HCT116 (cell line): Measurements from ENCODE around the gene PIK3CB. TPM values are rescaled to one million over a fixed set of nuclear protein-coding genes. Genes with fewer than 3 reads are reported as not detected.

Experiments used
- ATAC-seq: fragments of 200-7000 bp; cut with Tn5 transposase; 2 replicates; pipeline ENCODE4 v1.9.1; 2020; ENCODE audit warnings: mild to moderate bottlenecking, moderate library complexity
- BruUV-seq: library from RNA; stranded (reverse); fragments of 400-500 nt; replicated peaks from 2 replicates; lab custom pipeline; 2021; lab: Mats Ljungman, UMichigan
- CTCF ChIA-PET: fragments of 300-600 bp; sonication (Branson Sonifier 250); formaldehyde crosslinking; loops from one replicate; lab custom pipeline; 2021; ENCODE audit warnings: antibody characterized with exemption; lab: Charles Lee
- POLR2A ChIA-PET: fragments of 300-600, 350-600 bp; sonication (Branson Sonifier 250); formaldehyde crosslinking; loops from one replicate; lab custom pipeline; 2021; ENCODE audit warnings: antibody characterized with exemption; lab: Charles Lee
- RAD21 ChIA-PET, 2 experiments: fragments of 300-600 bp; sonication (Branson Sonifier 250); formaldehyde crosslinking; loops; one replicate each; lab custom pipeline; 2023; ENCODE audit warnings: low total read pairs in 2 of 2; ENCODE audit not compliant: uncharacterized antibody in 2 of 2, unreplicated experiment in 2 of 2, low non-redundant PET in 1 of 2; lab: Charles Lee
- DNase-seq: peaks from one replicate; pipeline ENCODE4 v3.0.0-alpha.2; 2010; ENCODE audit warnings: low read depth, low spot score
- H2AFZ ChIP-seq: fragments of 200-600 bp; shearing (Covaris generic), sonication (generic); 2 replicates; pipeline ENCODE4 v1.6.1; 2017; ENCODE audit warnings: low read depth, mixed run types, mixed read lengths, antibody characterized with exemption, low read length; ENCODE audit not compliant: poor library complexity, severe bottlenecking
- H3K27ac ChIP-seq: 2 replicates; pipeline ENCODE4 v1.5.1; 2012; ENCODE audit warnings: low read depth, low read length
- H3K27me3 ChIP-seq: fragments of 200-600 bp; sonication (generic); 2 replicates; pipeline ENCODE4 v1.6.1; 2016; ENCODE audit warnings: mixed run types, low read length, mixed read lengths; ENCODE audit not compliant: insufficient read depth
- H3K36me3 ChIP-seq, 2 experiments: fragments of 200-500 bp in 1 of 2; fragments of 200-600 bp in 1 of 2; sonication (Bioruptor generic) in 1 of 2; sonication (generic) in 1 of 2; 2 replicates each; pipeline versions ENCODE4 v1.5.1 to v1.6.1; 2014 to 2016; ENCODE audit warnings: low read length in 2 of 2, inconsistent platforms in 1 of 2, mixed read lengths in 1 of 2, mixed run types in 1 of 2; ENCODE audit not compliant: insufficient read depth in 2 of 2, control insufficient read depth in 1 of 2
- H3K4me1 ChIP-seq, 2 experiments: fragments of 200-600 bp in 1 of 2; sonication (generic) in 1 of 2; 2 replicates each; pipeline versions ENCODE4 v1.5.1 to v1.6.1; 2012 to 2017; ENCODE audit warnings: low read length in 2 of 2, inconsistent platforms in 1 of 2, mild to moderate bottlenecking in 1 of 2, mixed read lengths in 1 of 2, mixed run types in 1 of 2, moderate library complexity in 1 of 2; ENCODE audit not compliant: insufficient read depth in 2 of 2, control insufficient read depth in 1 of 2
- H3K4me2 ChIP-seq: fragments of 200-600 bp; sonication (generic); 2 replicates; pipeline ENCODE4 v1.6.1; 2017; ENCODE audit warnings: mixed run types, low read length, mixed read lengths
- H3K4me3 ChIP-seq, 2 experiments: fragments of 200-600 bp in 1 of 2; sonication (generic) in 1 of 2; replicated peaks in 1 of 2; 2 replicates each; pipeline ENCODE4 v1.5.1; 2011 to 2016; ENCODE audit warnings: low read length in 2 of 2, control low read depth in 1 of 2, low read depth in 1 of 2, mild to moderate bottlenecking in 1 of 2, mixed read lengths in 1 of 2, mixed run types in 1 of 2
- H3K79me2 ChIP-seq: fragments of 200-600 bp; sonication (generic); 2 replicates; pipeline ENCODE4 v1.6.1; 2017; ENCODE audit warnings: mild to moderate bottlenecking, mixed run types, low read length, moderate library complexity, mixed read lengths; ENCODE audit not compliant: insufficient read depth
- H3K9ac ChIP-seq: fragments of 200-600 bp; sonication (generic); 2 replicates; pipeline ENCODE4 v1.6.1; 2016; ENCODE audit warnings: low read length, mixed read lengths
- H3K9me2 ChIP-seq: fragments of 200-600 bp; sonication (generic), shearing (Covaris generic); 2 replicates; pipeline ENCODE4 v1.6.1; 2017; ENCODE audit warnings: mixed run types, mild to moderate bottlenecking, moderate library complexity; ENCODE audit not compliant: insufficient read depth
- H3K9me3 ChIP-seq, 2 experiments: fragments of 200-500 bp in 1 of 2; fragments of 200-600 bp in 1 of 2; sonication (Bioruptor generic) in 1 of 2; sonication (generic) in 1 of 2; 2 replicates each; pipeline ENCODE4 v1.6.1; 2014 to 2017; ENCODE audit warnings: low read length in 2 of 2, mixed read lengths in 2 of 2, inconsistent platforms in 1 of 2, low read depth in 1 of 2, mild to moderate bottlenecking in 1 of 2, mixed run types in 1 of 2, moderate library complexity in 1 of 2; ENCODE audit not compliant: control insufficient read depth in 1 of 2, insufficient read depth in 1 of 2
- H4K20me1 ChIP-seq: fragments of 200-600 bp; sonication (generic), shearing (Covaris generic); 2 replicates; pipeline ENCODE4 v1.6.1; 2017; ENCODE audit warnings: mixed run types, mild to moderate bottlenecking, moderate library complexity; ENCODE audit not compliant: insufficient read depth
- CBX3 ChIP-seq: IDR thresholded peaks from 2 replicates; pipeline ENCODE4 v1.6.1; 2012; ENCODE audit warnings: low read depth
- CEBPB ChIP-seq: IDR thresholded peaks from 2 replicates; pipeline ENCODE4 v1.6.1; 2012; ENCODE audit warnings: low read depth
- ELF1 ChIP-seq: IDR thresholded peaks from 2 replicates; pipeline ENCODE4 v1.6.1; 2012; ENCODE audit warnings: low read depth, borderline replicate concordance
- EZH2 ChIP-seq: fragments of 200-600 bp; sonication (generic); IDR thresholded peaks from 2 replicates; pipeline ENCODE4 v1.6.1; 2017; ENCODE audit warnings: antibody characterized with exemption, mixed run types
- EZH2phosphoT487 ChIP-seq: fragments of 200-600 bp; IDR thresholded peaks from 2 replicates; pipeline ENCODE4 v1.6.1; 2018; ENCODE audit warnings: antibody characterized with exemption, borderline replicate concordance
- FOSL1 ChIP-seq: IDR thresholded peaks from 2 replicates; pipeline ENCODE4 v1.6.1; 2012; ENCODE audit warnings: low read depth
- JUND ChIP-seq: IDR thresholded peaks from 2 replicates; pipeline ENCODE4 v1.6.1; 2012
- POLR2AphosphoS5 ChIP-seq: IDR thresholded peaks from 2 replicates; pipeline ENCODE4 v1.6.1; 2011; ENCODE audit warnings: mild to moderate bottlenecking, low read depth, low read length, moderate library complexity
- SIN3A ChIP-seq: IDR thresholded peaks from 2 replicates; pipeline ENCODE4 v1.6.1; 2012; ENCODE audit warnings: low read depth
- SP1 ChIP-seq: IDR thresholded peaks from 2 replicates; pipeline ENCODE4 v1.6.1; 2012; ENCODE audit warnings: low read depth
- SRF ChIP-seq: IDR thresholded peaks from 2 replicates; pipeline ENCODE4 v1.6.1; 2012; ENCODE audit warnings: low read depth
- TCF7L2 ChIP-seq: IDR thresholded peaks from 2 replicates; pipeline ENCODE4 v1.7.0; 2011; ENCODE audit warnings: borderline replicate concordance, inconsistent platforms; ENCODE audit not compliant: insufficient read depth, insufficient read length; ENCODE audit errors: extremely low read depth
- ZFX ChIP-seq: fragments of 450-650 bp; IDR thresholded peaks from 2 replicates; pipeline ENCODE4 v1.6.1; 2017
- ZNF274 ChIP-seq: fragments of 200-500 bp; sonication (Bioruptor generic); IDR thresholded peaks from 2 replicates; pipeline ENCODE4 v1.6.1; 2014; ENCODE audit warnings: mild to moderate bottlenecking, low read depth, low read length, inconsistent platforms
- intact Hi-C: fragments of 100-400 bp; cut with micrococcal nuclease; formaldehyde crosslinking; loops from 2 replicates; pipeline ENCODE4 v1.10.0; 2022
- total RNA-seq: library from RNA; stranded (reverse); gene quantifications from one replicate; pipeline ENCODE4 v1.2.1, GENCODE V29; 2021; ENCODE audit not compliant: unreplicated experiment
- TF ChIP-seq, protein P1 (sequence below), 3 experiments: fragments of 200-600 bp in 1 of 3; sonication (generic) in 1 of 3; IDR thresholded peaks in 2 of 3; conservative IDR thresholded peaks in 1 of 3; 2 replicates each; pipeline ENCODE4 v1.5.1; 2012 to 2017; ENCODE audit warnings: low read depth in 2 of 3, low read length in 2 of 3, antibody characterized with exemption in 1 of 3, borderline replicate concordance in 1 of 3, control low read depth in 1 of 3, mild to moderate bottlenecking in 1 of 3, mixed read lengths in 1 of 3, mixed run types in 1 of 3, moderate library complexity in 1 of 3; ENCODE audit not compliant: insufficient read depth in 1 of 3
- TF ChIP-seq, protein P2 (sequence below): IDR thresholded peaks from 2 replicates; pipeline ENCODE4 v1.6.1; 2011; ENCODE audit warnings: mild to moderate bottlenecking, low read length, moderate library complexity; ENCODE audit not compliant: insufficient replicate concordance; ENCODE audit errors: extremely low read depth
- TF ChIP-seq, protein P3 (sequence below): IDR thresholded peaks from 2 replicates; pipeline ENCODE4 v1.6.1; 2012
- TF ChIP-seq, protein P4 (sequence below): IDR thresholded peaks from 2 replicates; pipeline ENCODE4 v1.6.1; 2012; ENCODE audit warnings: low read depth

Gene PIK3CB
- total RNA-seq, 1 experiment from 2014 or later, result 44.3 TPM

DNA sequence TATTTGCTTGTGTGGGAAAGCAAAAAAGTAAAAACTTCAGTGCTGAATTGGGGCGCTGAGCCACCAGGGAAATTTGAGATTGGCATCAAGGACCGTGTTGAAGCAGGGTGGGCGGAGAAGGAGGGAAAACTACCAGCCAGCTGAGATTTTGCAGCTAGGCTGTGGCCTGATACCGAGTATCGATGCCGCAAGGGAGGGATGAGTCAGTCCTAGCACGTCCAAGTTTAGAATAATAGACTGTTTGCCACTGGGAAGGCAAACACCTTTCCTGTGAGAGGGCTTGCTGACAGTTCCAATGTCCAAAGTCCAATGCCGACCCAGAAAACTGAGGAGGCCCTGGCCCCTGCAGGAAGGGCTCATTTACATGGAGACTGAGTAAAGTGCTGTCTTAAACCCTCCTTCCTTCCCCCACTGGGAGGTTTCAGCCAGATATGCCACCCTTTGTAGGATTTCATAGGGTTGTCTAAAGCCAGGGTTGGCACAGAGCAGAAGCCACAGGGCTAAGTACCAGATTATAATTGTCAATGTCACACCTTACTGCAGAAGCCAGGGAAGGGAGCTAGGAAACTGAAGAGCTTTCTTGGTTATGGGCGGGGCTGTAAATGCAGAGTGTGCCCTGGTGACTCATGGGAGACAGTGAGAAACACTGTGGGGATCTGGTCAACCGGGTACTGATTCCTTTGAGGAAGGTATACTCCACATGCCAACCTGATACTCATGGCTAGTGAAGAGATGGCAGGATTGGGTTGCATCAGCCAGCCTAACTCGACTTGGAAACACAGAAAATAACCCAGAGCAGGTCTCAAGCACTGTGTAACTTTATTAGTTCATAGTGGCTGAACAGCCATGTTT is 28.4 kb upstream of the PIK3CB start:
- H3K9me3 ChIP-seq, result no peaks in the 10 kb centered on the region
- peak; percentile 81 for DNase-seq
- no peaks in the 10 kb centered on the region for H3K36me3 ChIP-seq
- BruUV-seq, result TSS peak; percentile 84
- ChIA-PET RAD21 (interaction anchor here (0.7 to 1.8 kb wide), 3 partner anchors 9 to 52 kb away, joined by 3 to 5 read pairs (median 5); no protein-coding TSS in a partner anchor), POLR2A (interaction anchor here (0.8 to 1.3 kb wide), 6 partner anchors 8 to 52 kb away, joined by 3 to 6 read pairs (median 4); partner anchors contain the start of gene PIK3CB), CTCF (interaction anchor here (1.7 to 2.2 kb wide), 2 partner anchors 53 to 60 kb away, joined by 4 to 15 read pairs; no protein-coding TSS in a partner anchor)
- intact Hi-C loops, result loop anchor here (1.0 to 2.0 kb wide), 2 partner anchors 29 to 54 kb away; partner anchors contain the start of gene PIK3CB
- peak overlapping the region; percentile 90 for H3K4me2 ChIP-seq
- no peaks in the 10 kb centered on the region for H3K27me3 ChIP-seq
- H3K27ac ChIP-seq, result peak overlapping the region; percentile 75
- no peaks in the 10 kb centered on the region for H3K9me2 ChIP-seq
- no peaks in the 10 kb centered on the region for H4K20me1 ChIP-seq
- peak overlapping the region; percentile 13 to 53 for H3K4me3 ChIP-seq
- peak overlapping the region; percentile 82 for H2AFZ ChIP-seq
- no peaks in the 10 kb centered on the region for H3K79me2 ChIP-seq
- peak overlapping the region; percentile 71 for H3K9ac ChIP-seq
- peak; percentile 84 for ATAC-seq
- H3K4me1 ChIP-seq, result peaks cover 28 to 40% of the 10 kb centered on the region in 2 experiments
- TF ChIP-seq SIN3A (no peak), JUND (peak; percentile 54), EZH2phosphoT487 (no peak), SRF (no peak), POLR2AphosphoS5 (peak; percentile 81), ZNF274 (no peak), ELF1 (no peak), CEBPB (peak; percentile 52; the same call in 1 of the 2 replicates), EZH2 (no peak), ZFX (no peak), FOSL1 (peak; percentile 60), CBX3 (peak; percentile 67), SP1 (peak; percentile 48), TCF7L2 (no peak)
- TF ChIP-seq, protein P1, sequence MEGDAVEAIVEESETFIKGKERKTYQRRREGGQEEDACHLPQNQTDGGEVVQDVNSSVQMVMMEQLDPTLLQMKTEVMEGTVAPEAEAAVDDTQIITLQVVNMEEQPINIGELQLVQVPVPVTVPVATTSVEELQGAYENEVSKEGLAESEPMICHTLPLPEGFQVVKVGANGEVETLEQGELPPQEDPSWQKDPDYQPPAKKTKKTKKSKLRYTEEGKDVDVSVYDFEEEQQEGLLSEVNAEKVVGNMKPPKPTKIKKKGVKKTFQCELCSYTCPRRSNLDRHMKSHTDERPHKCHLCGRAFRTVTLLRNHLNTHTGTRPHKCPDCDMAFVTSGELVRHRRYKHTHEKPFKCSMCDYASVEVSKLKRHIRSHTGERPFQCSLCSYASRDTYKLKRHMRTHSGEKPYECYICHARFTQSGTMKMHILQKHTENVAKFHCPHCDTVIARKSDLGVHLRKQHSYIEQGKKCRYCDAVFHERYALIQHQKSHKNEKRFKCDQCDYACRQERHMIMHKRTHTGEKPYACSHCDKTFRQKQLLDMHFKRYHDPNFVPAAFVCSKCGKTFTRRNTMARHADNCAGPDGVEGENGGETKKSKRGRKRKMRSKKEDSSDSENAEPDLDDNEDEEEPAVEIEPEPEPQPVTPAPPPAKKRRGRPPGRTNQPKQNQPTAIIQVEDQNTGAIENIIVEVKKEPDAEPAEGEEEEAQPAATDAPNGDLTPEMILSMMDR (IDR thresholded peaks at IDR 0.05 in 2 of 3, conservative IDR thresholded peaks at IDR 0.05 in 1 of 3; ENCODE audit: borderline replicate concordance in 1 of 3, insufficient read depth in 1 of 3, low read depth in 2 of 3, low read length in 2 of 3), result no peak
- TF ChIP-seq, protein P2, sequence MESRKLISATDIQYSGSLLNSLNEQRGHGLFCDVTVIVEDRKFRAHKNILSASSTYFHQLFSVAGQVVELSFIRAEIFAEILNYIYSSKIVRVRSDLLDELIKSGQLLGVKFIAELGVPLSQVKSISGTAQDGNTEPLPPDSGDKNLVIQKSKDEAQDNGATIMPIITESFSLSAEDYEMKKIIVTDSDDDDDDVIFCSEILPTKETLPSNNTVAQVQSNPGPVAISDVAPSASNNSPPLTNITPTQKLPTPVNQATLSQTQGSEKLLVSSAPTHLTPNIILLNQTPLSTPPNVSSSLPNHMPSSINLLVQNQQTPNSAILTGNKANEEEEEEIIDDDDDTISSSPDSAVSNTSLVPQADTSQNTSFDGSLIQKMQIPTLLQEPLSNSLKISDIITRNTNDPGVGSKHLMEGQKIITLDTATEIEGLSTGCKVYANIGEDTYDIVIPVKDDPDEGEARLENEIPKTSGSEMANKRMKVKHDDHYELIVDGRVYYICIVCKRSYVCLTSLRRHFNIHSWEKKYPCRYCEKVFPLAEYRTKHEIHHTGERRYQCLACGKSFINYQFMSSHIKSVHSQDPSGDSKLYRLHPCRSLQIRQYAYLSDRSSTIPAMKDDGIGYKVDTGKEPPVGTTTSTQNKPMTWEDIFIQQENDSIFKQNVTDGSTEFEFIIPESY, result no peak
- TF ChIP-seq, protein P3, sequence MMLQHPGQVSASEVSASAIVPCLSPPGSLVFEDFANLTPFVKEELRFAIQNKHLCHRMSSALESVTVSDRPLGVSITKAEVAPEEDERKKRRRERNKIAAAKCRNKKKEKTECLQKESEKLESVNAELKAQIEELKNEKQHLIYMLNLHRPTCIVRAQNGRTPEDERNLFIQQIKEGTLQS, result no peak
- TF ChIP-seq, protein P4, sequence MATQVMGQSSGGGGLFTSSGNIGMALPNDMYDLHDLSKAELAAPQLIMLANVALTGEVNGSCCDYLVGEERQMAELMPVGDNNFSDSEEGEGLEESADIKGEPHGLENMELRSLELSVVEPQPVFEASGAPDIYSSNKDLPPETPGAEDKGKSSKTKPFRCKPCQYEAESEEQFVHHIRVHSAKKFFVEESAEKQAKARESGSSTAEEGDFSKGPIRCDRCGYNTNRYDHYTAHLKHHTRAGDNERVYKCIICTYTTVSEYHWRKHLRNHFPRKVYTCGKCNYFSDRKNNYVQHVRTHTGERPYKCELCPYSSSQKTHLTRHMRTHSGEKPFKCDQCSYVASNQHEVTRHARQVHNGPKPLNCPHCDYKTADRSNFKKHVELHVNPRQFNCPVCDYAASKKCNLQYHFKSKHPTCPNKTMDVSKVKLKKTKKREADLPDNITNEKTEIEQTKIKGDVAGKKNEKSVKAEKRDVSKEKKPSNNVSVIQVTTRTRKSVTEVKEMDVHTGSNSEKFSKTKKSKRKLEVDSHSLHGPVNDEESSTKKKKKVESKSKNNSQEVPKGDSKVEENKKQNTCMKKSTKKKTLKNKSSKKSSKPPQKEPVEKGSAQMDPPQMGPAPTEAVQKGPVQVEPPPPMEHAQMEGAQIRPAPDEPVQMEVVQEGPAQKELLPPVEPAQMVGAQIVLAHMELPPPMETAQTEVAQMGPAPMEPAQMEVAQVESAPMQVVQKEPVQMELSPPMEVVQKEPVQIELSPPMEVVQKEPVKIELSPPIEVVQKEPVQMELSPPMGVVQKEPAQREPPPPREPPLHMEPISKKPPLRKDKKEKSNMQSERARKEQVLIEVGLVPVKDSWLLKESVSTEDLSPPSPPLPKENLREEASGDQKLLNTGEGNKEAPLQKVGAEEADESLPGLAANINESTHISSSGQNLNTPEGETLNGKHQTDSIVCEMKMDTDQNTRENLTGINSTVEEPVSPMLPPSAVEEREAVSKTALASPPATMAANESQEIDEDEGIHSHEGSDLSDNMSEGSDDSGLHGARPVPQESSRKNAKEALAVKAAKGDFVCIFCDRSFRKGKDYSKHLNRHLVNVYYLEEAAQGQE, result no peak
